PC-9 (cell line): ENCODE measurements around the gene ZNF487. TPM values are rescaled to one million over a fixed set of nuclear protein-coding genes. Genes with fewer than 3 reads are reported as not detected.

ENCODE experiments used
- BruUV-seq: library from RNA; stranded (reverse); fragments of 400-500 nt; replicated peaks from 2 replicates; lab custom pipeline; 2021; lab: Mats Ljungman, UMichigan
- CTCF ChIA-PET: fragments of 300-600 bp; sonication (Branson Sonifier 250); formaldehyde crosslinking; loops from one replicate; lab custom pipeline; 2022; ENCODE audit warnings: antibody characterized with exemption; lab: Charles Lee
- POLR2A ChIA-PET: fragments of 300-600 bp; sonication (Branson Sonifier 250); formaldehyde crosslinking; loops from one replicate; lab custom pipeline; 2022; ENCODE audit warnings: antibody characterized with exemption; ENCODE audit not compliant: unreplicated experiment; lab: Charles Lee
- DNase-seq, 2 experiments: peaks; one replicate each; pipeline versions ENCODE4 v3.0.0 to v3.0.0-alpha.2; 2015 to 2022; ENCODE audit warnings: mixed read lengths in 1 of 2
- H2AFZ ChIP-seq: fragments of 200-600 bp; sonication (generic); 2 replicates; pipeline ENCODE4 v1.8.1; 2017; ENCODE audit warnings: antibody characterized with exemption
- H3F3A ChIP-seq: fragments of 200-600 bp; sonication (generic); 2 replicates; pipeline ENCODE4 v1.8.1; 2017; ENCODE audit warnings: antibody characterized with exemption, mild to moderate bottlenecking, low read depth; ENCODE audit not compliant: insufficient read depth
- H3K27ac ChIP-seq: fragments of 200-600 bp; sonication (generic); 2 replicates; pipeline ENCODE4 v1.6.1; 2016; ENCODE audit warnings: mixed run types
- H3K27me3 ChIP-seq: fragments of 200-600 bp; sonication (generic); 2 replicates; pipeline ENCODE4 v1.6.1; 2016; ENCODE audit warnings: low read depth, mixed run types; ENCODE audit not compliant: insufficient read depth
- H3K36me3 ChIP-seq: fragments of 200-600 bp; sonication (generic); 2 replicates; pipeline ENCODE4 v1.6.1; 2016; ENCODE audit warnings: low read depth, mixed run types
- H3K4me1 ChIP-seq: fragments of 200-600 bp; sonication (generic); replicated peaks from 2 replicates; pipeline ENCODE4 v1.6.1; 2016; ENCODE audit warnings: mixed run types; ENCODE audit not compliant: insufficient read depth
- H3K4me2 ChIP-seq: fragments of 200-600 bp; sonication (generic); 2 replicates; pipeline ENCODE4 v1.6.1; 2017; ENCODE audit warnings: mixed run types
- H3K4me3 ChIP-seq: fragments of 200-600 bp; sonication (generic); 2 replicates; pipeline ENCODE4 v1.6.1; 2016; ENCODE audit warnings: mixed run types
- H3K79me2 ChIP-seq: fragments of 200-600 bp; sonication (generic); 2 replicates; pipeline ENCODE4 v1.6.1; 2017; ENCODE audit warnings: low read depth, mixed run types
- H3K9me2 ChIP-seq: fragments of 200-600 bp; sonication (generic); 2 replicates; pipeline ENCODE4 v1.8.1; 2017; ENCODE audit warnings: mild to moderate bottlenecking; ENCODE audit not compliant: insufficient read depth
- H3K9me3 ChIP-seq: fragments of 200-600 bp; sonication (generic); 2 replicates; pipeline ENCODE4 v1.8.1; 2016; ENCODE audit warnings: low read depth; ENCODE audit not compliant: insufficient read depth
- H4K20me1 ChIP-seq: fragments of 200-600 bp; sonication (generic); 2 replicates; pipeline ENCODE4 v1.8.1; 2017; ENCODE audit not compliant: insufficient read depth
- EZH2 ChIP-seq: fragments of 200-600 bp; sonication (generic); IDR thresholded peaks from 2 replicates; pipeline ENCODE4 v1.8.0; 2017; ENCODE audit warnings: antibody characterized with exemption, low read depth
- intact Hi-C: fragments of 100-400 bp; cut with micrococcal nuclease; formaldehyde crosslinking; loops from one replicate; pipeline ENCODE4 v1.10.0; 2022; ENCODE audit not compliant: unreplicated experiment
- total RNA-seq: library from RNA; stranded (reverse); gene quantifications from 2 replicates; pipeline ENCODE4 v1.2.3, GENCODE V29; 2021
- TF ChIP-seq, protein P1 (sequence below): fragments of 200-600 bp; sonication (generic); conservative IDR thresholded peaks from 2 replicates; pipeline ENCODE4 v1.6.1; 2017; ENCODE audit warnings: mixed run types, antibody characterized with exemption, mild to moderate bottlenecking, moderate library complexity

The ZNF487 gene
- total RNA-seq, 1 experiment from 2014 or later, result 14.5 TPM

DNA sequence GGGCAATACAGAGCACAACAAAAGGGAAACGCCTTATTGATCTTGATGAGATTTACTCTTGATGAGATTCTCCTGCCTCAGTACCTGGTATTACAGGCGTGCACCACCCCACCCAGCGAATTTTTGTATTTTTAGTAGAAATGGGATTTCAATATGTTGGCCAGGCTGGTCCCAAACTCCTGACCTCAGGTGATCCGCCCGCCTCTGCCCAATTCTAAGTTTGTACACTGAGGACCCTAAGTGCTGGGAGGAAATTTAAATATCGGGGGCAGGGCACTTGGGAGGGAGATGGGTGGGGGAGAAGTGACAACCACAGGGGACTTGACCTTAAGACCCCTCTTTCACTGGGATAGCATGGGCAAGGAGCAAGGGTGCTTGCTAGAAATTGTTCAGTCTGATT is 42.0 kb upstream of the ZNF487 start:
- Histone ChIP-seq H3K4me2 (peak overlapping the region; percentile 95), H3K36me3 (peaks cover 75% of the 10 kb centered on the region), H3K4me3 (peak overlapping the region; percentile 63; the same call in 1 of the 2 replicates), H3F3A (peaks cover 93% of the 10 kb centered on the region), H2AFZ (no peak overlapping the region), H3K27me3 (no peaks in the 10 kb centered on the region), H4K20me1 (peaks cover 88% of the 10 kb centered on the region), H3K9me2 (no peaks in the 10 kb centered on the region), H3K9me3 (no peaks in the 10 kb centered on the region), H3K4me1 (peaks cover 42% of the 10 kb centered on the region), H3K79me2 (peaks cover 98% of the 10 kb centered on the region), H3K27ac (no peak overlapping the region)
- no peak for DNase-seq
- POLR2A ChIA-PET, result interaction anchor here (0.7 kb wide), 1 partner anchor 41 kb away, joined by 3 read pairs; no protein-coding TSS in a partner anchor
- CTCF ChIA-PET, result no interaction called here
- BruUV-seq, result no TSS peak
- intact Hi-C loops, result loop anchor here (5.0 kb wide), 1 partner anchor 193 kb away; no protein-coding TSS in a partner anchor
- no peak for TF ChIP-seq EZH2
- TF ChIP-seq, protein P1, sequence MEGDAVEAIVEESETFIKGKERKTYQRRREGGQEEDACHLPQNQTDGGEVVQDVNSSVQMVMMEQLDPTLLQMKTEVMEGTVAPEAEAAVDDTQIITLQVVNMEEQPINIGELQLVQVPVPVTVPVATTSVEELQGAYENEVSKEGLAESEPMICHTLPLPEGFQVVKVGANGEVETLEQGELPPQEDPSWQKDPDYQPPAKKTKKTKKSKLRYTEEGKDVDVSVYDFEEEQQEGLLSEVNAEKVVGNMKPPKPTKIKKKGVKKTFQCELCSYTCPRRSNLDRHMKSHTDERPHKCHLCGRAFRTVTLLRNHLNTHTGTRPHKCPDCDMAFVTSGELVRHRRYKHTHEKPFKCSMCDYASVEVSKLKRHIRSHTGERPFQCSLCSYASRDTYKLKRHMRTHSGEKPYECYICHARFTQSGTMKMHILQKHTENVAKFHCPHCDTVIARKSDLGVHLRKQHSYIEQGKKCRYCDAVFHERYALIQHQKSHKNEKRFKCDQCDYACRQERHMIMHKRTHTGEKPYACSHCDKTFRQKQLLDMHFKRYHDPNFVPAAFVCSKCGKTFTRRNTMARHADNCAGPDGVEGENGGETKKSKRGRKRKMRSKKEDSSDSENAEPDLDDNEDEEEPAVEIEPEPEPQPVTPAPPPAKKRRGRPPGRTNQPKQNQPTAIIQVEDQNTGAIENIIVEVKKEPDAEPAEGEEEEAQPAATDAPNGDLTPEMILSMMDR, result no peak

DNA sequence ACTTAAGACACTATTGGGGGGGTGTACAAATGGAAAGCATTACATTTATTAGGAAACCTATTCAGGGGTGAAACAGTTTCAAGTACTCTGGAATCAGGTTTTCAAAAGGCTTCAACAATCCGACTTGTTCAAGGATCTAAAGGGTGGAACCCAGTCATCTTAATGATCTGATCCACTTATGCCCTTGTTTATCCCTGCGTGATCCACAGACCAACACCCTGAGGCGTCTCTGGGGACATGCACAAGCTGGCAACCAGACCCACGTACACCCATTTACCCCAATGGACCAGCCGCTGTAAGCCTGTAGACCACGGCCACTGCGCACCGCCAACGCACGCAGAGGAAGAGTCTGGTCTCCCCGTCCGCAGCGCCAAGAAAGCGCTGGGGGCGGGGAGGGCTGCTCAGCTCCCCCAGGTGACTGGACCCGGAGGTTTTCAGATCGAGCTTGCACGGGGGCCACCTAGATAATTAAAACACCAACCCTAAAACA is 41.3 kb upstream of the ZNF487 start:
- Histone ChIP-seq H3K4me1 (peaks cover 50% of the 10 kb centered on the region), H3K4me2 (peak overlapping the region; percentile 95), H3K79me2 (peaks cover 98% of the 10 kb centered on the region), H3K27ac (peak overlapping the region; percentile 80), H3K27me3 (no peaks in the 10 kb centered on the region), H3K36me3 (peaks cover 68% of the 10 kb centered on the region), H4K20me1 (peaks cover 88% of the 10 kb centered on the region), H3F3A (peaks cover 93% of the 10 kb centered on the region), H3K9me3 (no peaks in the 10 kb centered on the region), H2AFZ (no peak overlapping the region), H3K9me2 (no peaks in the 10 kb centered on the region), H3K4me3 (peak overlapping the region; percentile 63)
- intact Hi-C loops, result loop anchor here (2.0 to 5.0 kb wide), 4 partner anchors 25 to 193 kb away; partner anchors contain the start of gene ZNF487
- no peak for DNase-seq
- no TSS peak for BruUV-seq
- no peak for TF ChIP-seq EZH2
- TF ChIP-seq, protein P1, result no peak
- ChIA-PET POLR2A (no interaction called here), CTCF (interaction anchor here (0.6 to 1.0 kb wide), 3 partner anchors 14 to 18 kb away, joined by 5 to 14 read pairs (median 6); no protein-coding TSS in a partner anchor)

DNA sequence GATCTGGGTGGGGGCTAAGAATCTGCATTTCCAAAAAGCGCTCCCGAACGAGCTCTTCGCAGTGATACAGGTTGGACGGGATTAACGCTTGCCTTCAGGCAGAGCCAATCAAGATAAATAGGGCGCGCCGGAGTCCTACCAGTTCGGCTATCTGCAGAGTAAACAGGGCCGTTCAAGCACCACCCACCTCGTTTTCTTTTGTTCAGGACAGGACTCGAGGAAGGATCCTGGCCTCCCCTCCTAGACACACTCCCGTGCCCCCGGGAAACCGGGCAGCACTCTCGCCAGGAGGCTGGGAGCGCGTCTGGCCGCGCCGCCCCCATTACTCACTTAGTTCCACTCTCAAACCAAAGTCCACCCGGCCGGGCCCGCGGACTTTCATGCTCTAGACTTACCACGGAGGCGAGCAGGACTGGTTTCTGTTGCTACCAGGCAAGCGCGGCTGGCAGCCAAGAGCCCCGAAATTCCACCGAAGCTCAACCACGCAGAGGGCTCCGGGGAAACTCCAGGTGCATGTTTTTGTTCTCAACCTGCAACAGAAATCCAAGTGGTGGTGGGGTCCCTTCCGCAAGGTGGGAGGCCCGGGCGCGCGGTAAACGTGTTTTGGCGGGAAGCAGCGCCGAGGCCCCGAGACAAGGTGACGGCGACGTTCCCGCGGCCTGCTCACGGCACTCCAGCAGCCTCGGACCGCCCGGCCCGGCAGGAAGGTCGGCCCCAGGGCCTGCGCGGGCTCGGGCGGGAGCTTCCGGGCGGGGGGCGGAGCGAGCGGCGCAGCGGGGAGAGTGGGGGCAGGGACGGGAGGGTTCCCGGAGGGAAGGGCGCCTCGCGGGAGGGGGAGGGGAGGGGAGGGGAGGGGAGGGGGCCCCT is 40.6 kb upstream of the ZNF487 start:
- H3K79me2 ChIP-seq, result peaks cover 98% of the 10 kb centered on the region
- H3F3A ChIP-seq, result peaks cover 94% of the 10 kb centered on the region
- TF ChIP-seq, protein P1, result no peak
- no peak for TF ChIP-seq EZH2
- DNase-seq, result peak; percentile 70 to 79
- intact Hi-C loops, result loop anchor here (2.0 to 5.0 kb wide), 4 partner anchors 25 to 194 kb away; partner anchors contain the start of gene ZNF487
- H3K4me3 ChIP-seq, result peak overlapping the region; percentile 63
- H3K36me3 ChIP-seq, result peaks cover 64% of the 10 kb centered on the region
- peak overlapping the region; percentile 80 for H3K27ac ChIP-seq
- H2AFZ ChIP-seq, result no peak overlapping the region
- TSS peak; percentile 23 for BruUV-seq
- no peaks in the 10 kb centered on the region for H3K9me2 ChIP-seq
- H3K9me3 ChIP-seq, result no peaks in the 10 kb centered on the region
- H4K20me1 ChIP-seq, result peaks cover 88% of the 10 kb centered on the region
- POLR2A ChIA-PET, result interaction anchor here (0.6 to 0.7 kb wide), 3 partner anchors 10 to 417 kb away, joined by 3 to 4 read pairs (median 3); no protein-coding TSS in a partner anchor
- peak overlapping the region; percentile 95 for H3K4me2 ChIP-seq
- no peaks in the 10 kb centered on the region for H3K27me3 ChIP-seq
- H3K4me1 ChIP-seq, result peaks cover 56% of the 10 kb centered on the region
- CTCF ChIA-PET, result interaction anchor here (0.6 to 1.0 kb wide), 4 partner anchors 15 to 23 kb away, joined by 4 to 14 read pairs (median 6); no protein-coding TSS in a partner anchor
